GM23338 (cell line): ENCODE results near the gene CD2AP. TPM values are rescaled to one million over a fixed set of nuclear protein-coding genes. Genes with fewer than 3 reads are reported as not detected.

Experiments used
- ATAC-seq: fragments of 200-7000 bp; cut with Tn5 transposase; 3 replicates; pipeline ENCODE4 v1.9.1; 2020
- DNase-seq: peaks from one replicate; pipeline ENCODE4 v3.0.0-alpha.2; 2015; ENCODE audit warnings: low spot score
- H2AFZ ChIP-seq: fragments of 200-600 bp; sonication (generic); 2 replicates; pipeline ENCODE4 v1.8.0; 2016; ENCODE audit warnings: antibody characterized with exemption, mild to moderate bottlenecking, moderate library complexity
- H3F3A ChIP-seq: fragments of 200-600 bp; sonication (generic); replicated peaks from 2 replicates; pipeline ENCODE4 v1.8.0; 2017; ENCODE audit warnings: antibody characterized with exemption, mixed run types, low read depth
- H3K27ac ChIP-seq: fragments of 200-600 bp; sonication (generic); 2 replicates; pipeline ENCODE4 v1.6.1; 2016; ENCODE audit warnings: low read depth
- H3K27me3 ChIP-seq: fragments of 200-600 bp; sonication (generic); 2 replicates; pipeline ENCODE4 v1.8.0; 2016; ENCODE audit warnings: mild to moderate bottlenecking, mixed run types, moderate library complexity; ENCODE audit not compliant: insufficient read depth
- H3K36me3 ChIP-seq: fragments of 200-600 bp; sonication (generic); 2 replicates; pipeline ENCODE4 v1.8.0; 2016; ENCODE audit warnings: mild to moderate bottlenecking; ENCODE audit not compliant: insufficient read depth
- H3K4me1 ChIP-seq: fragments of 200-600 bp; sonication (generic); 2 replicates; pipeline ENCODE4 v1.8.0; 2016; ENCODE audit warnings: mild to moderate bottlenecking, moderate library complexity; ENCODE audit not compliant: insufficient read depth
- H3K4me2 ChIP-seq: fragments of 200-600 bp; sonication (generic); 2 replicates; pipeline ENCODE4 v1.7.1; 2017; ENCODE audit warnings: mixed run types
- H3K4me3 ChIP-seq: fragments of 200-600 bp; sonication (generic); 2 replicates; pipeline ENCODE4 v1.6.1; 2016; ENCODE audit warnings: mixed run types
- H3K79me2 ChIP-seq: fragments of 200-600 bp; sonication (generic); replicated peaks from 2 replicates; pipeline ENCODE4 v1.8.0; 2017; ENCODE audit warnings: mild to moderate bottlenecking; ENCODE audit not compliant: insufficient read depth
- H3K9me2 ChIP-seq: fragments of 200-600 bp; sonication (generic); 2 replicates; pipeline ENCODE4 v1.8.0; 2017; ENCODE audit not compliant: insufficient read depth
- H4K20me1 ChIP-seq: fragments of 200-600 bp; sonication (generic); replicated peaks from 2 replicates; pipeline ENCODE4 v1.8.0; 2017; ENCODE audit warnings: mild to moderate bottlenecking; ENCODE audit not compliant: insufficient read depth
- H3K27ac Mint-ChIP-seq: 2 replicates; pipeline ENCODE4 v1.8.0; 2020; ENCODE audit warnings: inconsistent platforms, mild to moderate bottlenecking, moderate library complexity, mixed read lengths
- H3K27me3 Mint-ChIP-seq: 3 replicates; pipeline ENCODE4 v1.8.0; 2022; ENCODE audit warnings: low read depth, mild to moderate bottlenecking, moderate library complexity, mixed read lengths, inconsistent platforms; ENCODE audit not compliant: insufficient read depth, poor library complexity
- H3K36me3 Mint-ChIP-seq: 3 replicates; pipeline ENCODE4 v1.8.0; 2021; ENCODE audit warnings: low read depth, mild to moderate bottlenecking, inconsistent platforms, moderate library complexity, mixed read lengths
- H3K4me1 Mint-ChIP-seq: 3 replicates; pipeline ENCODE4 v1.8.0; 2020; ENCODE audit warnings: mild to moderate bottlenecking, inconsistent platforms, mixed read lengths
- H3K4me3 Mint-ChIP-seq: 3 replicates; pipeline ENCODE4 v1.8.0; 2021; ENCODE audit warnings: moderate library complexity, mild to moderate bottlenecking, inconsistent platforms, mixed read lengths
- H3K9me3 Mint-ChIP-seq: 3 replicates; pipeline ENCODE4 v1.8.0; 2020; ENCODE audit warnings: moderate library complexity, mild to moderate bottlenecking, inconsistent platforms, mixed read lengths
- EZH2 ChIP-seq: fragments of 200-600 bp; sonication (generic); IDR thresholded peaks from one replicate; pipeline ENCODE4 v1.8.0; 2017; ENCODE audit warnings: antibody characterized with exemption, mild to moderate bottlenecking, low read depth; ENCODE audit not compliant: unreplicated experiment
- EZH2phosphoT487 ChIP-seq: fragments of 200-600 bp; sonication (generic); IDR thresholded peaks from one replicate; pipeline ENCODE4 v1.8.1; 2018; ENCODE audit warnings: antibody characterized with exemption; ENCODE audit not compliant: unreplicated experiment
- JUNB ChIP-seq: IDR thresholded peaks from one replicate; pipeline ENCODE4 v1.6.1; 2016; ENCODE audit warnings: antibody characterized with exemption; ENCODE audit not compliant: unreplicated experiment
- NANOG ChIP-seq: IDR thresholded peaks from 2 replicates; pipeline ENCODE4 v1.6.1; 2016; ENCODE audit warnings: antibody characterized with exemption, borderline replicate concordance
- POLR2AphosphoS5 ChIP-seq: IDR thresholded peaks from 2 replicates; pipeline ENCODE4 v1.6.1; 2016; ENCODE audit warnings: antibody characterized with exemption, low read depth
- STAT1 ChIP-seq: IDR thresholded peaks from one replicate; pipeline ENCODE4 v1.6.1; 2016; ENCODE audit warnings: antibody characterized with exemption; ENCODE audit not compliant: unreplicated experiment
- ZNF114 ChIP-seq: fragments of 250-450 bp; sonication (Bioruptor Pico); IDR thresholded peaks from 2 replicates; pipeline ENCODE4 v1.5.0; 2020; ENCODE audit warnings: mild to moderate bottlenecking, moderate library complexity
- ZNF331 ChIP-seq: fragments of 250-450 bp; sonication (Bioruptor Pico); IDR thresholded peaks from 2 replicates; pipeline ENCODE4 v1.5.0; 2020; ENCODE audit warnings: low read depth, mild to moderate bottlenecking, moderate library complexity
- polyA plus RNA-seq: library from polyadenylated mRNA; unstranded; fragments of >200 nt; fragmentation: Nextera tagmentation; extraction: Ambion mirVana; gene quantifications from 2 replicates; pipeline ENCODE4 v1.2.1, GENCODE V29; 2016
- total RNA-seq: library from RNA; depleted of rRNA; stranded (reverse); fragments of >200 nt; shearing (Covaris generic); gene quantifications from 2 replicates; pipeline ENCODE4 v1.2.3, GENCODE V29; 2014
- TF ChIP-seq, protein P1 (sequence below): IDR thresholded peaks from one replicate; pipeline ENCODE4 v1.6.1; 2018; ENCODE audit warnings: antibody characterized with exemption; ENCODE audit not compliant: unreplicated experiment
- TF ChIP-seq, protein P2 (sequence below): IDR thresholded peaks from 2 replicates; pipeline ENCODE4 v1.6.1; 2016; ENCODE audit warnings: antibody characterized with exemption
- TF ChIP-seq, protein P3 (sequence below), 2 experiments: fragments of 200-600 bp in 1 of 2; sonication (generic) in 1 of 2; conservative IDR thresholded peaks; 2 replicates each; pipeline versions ENCODE4 v1.5.1 to v1.6.1; 2016 to 2017; ENCODE audit warnings: antibody characterized with exemption in 2 of 2, low read depth in 2 of 2, mild to moderate bottlenecking in 2 of 2, moderate library complexity in 1 of 2
- TF ChIP-seq, protein P4 (sequence below): fragments of 250-450 bp; sonication (Bioruptor Pico); IDR thresholded peaks from 2 replicates; pipeline ENCODE4 v1.5.0; 2020; ENCODE audit warnings: mild to moderate bottlenecking, moderate library complexity

CD2AP gene
- total and polyA plus RNA-seq, 2 experiments from 2014 or later: 38.0 to 93.2 TPM

DNA sequence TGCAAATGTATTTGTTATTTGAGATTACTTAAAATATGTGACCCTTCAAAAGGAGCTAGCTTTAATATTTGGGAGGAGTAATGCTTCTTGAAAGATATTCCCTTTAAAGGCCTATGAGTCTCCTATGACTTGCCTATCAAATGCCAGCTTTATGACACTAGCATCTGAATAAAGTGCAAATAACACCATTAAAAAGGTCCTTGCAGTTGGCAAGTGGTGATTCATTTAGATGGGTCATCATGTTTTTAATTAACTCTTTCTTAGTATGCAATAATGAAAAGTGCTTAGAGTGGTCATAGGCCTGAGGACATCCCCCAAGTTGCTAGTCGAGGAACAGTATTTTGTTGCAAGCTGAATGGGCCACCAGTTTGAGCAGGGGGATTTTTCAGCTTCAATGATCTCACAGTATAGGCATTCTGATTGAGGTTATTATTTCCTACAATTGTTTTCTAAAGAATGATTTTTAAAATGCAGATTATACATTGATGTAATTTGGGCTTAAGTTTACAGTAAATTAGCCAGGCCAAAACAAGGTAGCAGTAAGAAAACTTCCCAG is 3.7 kb upstream of the CD2AP start:
- TF ChIP-seq NANOG (no peak), EZH2 (no peak), EZH2phosphoT487 (no peak), ZNF114 (CRISPR knock-in tag) (no peak), JUNB (no peak), ZNF331 (no peak), STAT1 (no peak), POLR2AphosphoS5 (no peak)
- TF ChIP-seq, protein P1, sequence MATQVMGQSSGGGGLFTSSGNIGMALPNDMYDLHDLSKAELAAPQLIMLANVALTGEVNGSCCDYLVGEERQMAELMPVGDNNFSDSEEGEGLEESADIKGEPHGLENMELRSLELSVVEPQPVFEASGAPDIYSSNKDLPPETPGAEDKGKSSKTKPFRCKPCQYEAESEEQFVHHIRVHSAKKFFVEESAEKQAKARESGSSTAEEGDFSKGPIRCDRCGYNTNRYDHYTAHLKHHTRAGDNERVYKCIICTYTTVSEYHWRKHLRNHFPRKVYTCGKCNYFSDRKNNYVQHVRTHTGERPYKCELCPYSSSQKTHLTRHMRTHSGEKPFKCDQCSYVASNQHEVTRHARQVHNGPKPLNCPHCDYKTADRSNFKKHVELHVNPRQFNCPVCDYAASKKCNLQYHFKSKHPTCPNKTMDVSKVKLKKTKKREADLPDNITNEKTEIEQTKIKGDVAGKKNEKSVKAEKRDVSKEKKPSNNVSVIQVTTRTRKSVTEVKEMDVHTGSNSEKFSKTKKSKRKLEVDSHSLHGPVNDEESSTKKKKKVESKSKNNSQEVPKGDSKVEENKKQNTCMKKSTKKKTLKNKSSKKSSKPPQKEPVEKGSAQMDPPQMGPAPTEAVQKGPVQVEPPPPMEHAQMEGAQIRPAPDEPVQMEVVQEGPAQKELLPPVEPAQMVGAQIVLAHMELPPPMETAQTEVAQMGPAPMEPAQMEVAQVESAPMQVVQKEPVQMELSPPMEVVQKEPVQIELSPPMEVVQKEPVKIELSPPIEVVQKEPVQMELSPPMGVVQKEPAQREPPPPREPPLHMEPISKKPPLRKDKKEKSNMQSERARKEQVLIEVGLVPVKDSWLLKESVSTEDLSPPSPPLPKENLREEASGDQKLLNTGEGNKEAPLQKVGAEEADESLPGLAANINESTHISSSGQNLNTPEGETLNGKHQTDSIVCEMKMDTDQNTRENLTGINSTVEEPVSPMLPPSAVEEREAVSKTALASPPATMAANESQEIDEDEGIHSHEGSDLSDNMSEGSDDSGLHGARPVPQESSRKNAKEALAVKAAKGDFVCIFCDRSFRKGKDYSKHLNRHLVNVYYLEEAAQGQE: no peak
- TF ChIP-seq, protein P2, sequence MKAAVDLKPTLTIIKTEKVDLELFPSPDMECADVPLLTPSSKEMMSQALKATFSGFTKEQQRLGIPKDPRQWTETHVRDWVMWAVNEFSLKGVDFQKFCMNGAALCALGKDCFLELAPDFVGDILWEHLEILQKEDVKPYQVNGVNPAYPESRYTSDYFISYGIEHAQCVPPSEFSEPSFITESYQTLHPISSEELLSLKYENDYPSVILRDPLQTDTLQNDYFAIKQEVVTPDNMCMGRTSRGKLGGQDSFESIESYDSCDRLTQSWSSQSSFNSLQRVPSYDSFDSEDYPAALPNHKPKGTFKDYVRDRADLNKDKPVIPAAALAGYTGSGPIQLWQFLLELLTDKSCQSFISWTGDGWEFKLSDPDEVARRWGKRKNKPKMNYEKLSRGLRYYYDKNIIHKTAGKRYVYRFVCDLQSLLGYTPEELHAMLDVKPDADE: no peak
- TF ChIP-seq, protein P3, sequence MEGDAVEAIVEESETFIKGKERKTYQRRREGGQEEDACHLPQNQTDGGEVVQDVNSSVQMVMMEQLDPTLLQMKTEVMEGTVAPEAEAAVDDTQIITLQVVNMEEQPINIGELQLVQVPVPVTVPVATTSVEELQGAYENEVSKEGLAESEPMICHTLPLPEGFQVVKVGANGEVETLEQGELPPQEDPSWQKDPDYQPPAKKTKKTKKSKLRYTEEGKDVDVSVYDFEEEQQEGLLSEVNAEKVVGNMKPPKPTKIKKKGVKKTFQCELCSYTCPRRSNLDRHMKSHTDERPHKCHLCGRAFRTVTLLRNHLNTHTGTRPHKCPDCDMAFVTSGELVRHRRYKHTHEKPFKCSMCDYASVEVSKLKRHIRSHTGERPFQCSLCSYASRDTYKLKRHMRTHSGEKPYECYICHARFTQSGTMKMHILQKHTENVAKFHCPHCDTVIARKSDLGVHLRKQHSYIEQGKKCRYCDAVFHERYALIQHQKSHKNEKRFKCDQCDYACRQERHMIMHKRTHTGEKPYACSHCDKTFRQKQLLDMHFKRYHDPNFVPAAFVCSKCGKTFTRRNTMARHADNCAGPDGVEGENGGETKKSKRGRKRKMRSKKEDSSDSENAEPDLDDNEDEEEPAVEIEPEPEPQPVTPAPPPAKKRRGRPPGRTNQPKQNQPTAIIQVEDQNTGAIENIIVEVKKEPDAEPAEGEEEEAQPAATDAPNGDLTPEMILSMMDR (conservative IDR thresholded peaks at IDR 0.05; ENCODE audit: low read depth in 2 of 2): no peak
- TF ChIP-seq, protein P4, sequence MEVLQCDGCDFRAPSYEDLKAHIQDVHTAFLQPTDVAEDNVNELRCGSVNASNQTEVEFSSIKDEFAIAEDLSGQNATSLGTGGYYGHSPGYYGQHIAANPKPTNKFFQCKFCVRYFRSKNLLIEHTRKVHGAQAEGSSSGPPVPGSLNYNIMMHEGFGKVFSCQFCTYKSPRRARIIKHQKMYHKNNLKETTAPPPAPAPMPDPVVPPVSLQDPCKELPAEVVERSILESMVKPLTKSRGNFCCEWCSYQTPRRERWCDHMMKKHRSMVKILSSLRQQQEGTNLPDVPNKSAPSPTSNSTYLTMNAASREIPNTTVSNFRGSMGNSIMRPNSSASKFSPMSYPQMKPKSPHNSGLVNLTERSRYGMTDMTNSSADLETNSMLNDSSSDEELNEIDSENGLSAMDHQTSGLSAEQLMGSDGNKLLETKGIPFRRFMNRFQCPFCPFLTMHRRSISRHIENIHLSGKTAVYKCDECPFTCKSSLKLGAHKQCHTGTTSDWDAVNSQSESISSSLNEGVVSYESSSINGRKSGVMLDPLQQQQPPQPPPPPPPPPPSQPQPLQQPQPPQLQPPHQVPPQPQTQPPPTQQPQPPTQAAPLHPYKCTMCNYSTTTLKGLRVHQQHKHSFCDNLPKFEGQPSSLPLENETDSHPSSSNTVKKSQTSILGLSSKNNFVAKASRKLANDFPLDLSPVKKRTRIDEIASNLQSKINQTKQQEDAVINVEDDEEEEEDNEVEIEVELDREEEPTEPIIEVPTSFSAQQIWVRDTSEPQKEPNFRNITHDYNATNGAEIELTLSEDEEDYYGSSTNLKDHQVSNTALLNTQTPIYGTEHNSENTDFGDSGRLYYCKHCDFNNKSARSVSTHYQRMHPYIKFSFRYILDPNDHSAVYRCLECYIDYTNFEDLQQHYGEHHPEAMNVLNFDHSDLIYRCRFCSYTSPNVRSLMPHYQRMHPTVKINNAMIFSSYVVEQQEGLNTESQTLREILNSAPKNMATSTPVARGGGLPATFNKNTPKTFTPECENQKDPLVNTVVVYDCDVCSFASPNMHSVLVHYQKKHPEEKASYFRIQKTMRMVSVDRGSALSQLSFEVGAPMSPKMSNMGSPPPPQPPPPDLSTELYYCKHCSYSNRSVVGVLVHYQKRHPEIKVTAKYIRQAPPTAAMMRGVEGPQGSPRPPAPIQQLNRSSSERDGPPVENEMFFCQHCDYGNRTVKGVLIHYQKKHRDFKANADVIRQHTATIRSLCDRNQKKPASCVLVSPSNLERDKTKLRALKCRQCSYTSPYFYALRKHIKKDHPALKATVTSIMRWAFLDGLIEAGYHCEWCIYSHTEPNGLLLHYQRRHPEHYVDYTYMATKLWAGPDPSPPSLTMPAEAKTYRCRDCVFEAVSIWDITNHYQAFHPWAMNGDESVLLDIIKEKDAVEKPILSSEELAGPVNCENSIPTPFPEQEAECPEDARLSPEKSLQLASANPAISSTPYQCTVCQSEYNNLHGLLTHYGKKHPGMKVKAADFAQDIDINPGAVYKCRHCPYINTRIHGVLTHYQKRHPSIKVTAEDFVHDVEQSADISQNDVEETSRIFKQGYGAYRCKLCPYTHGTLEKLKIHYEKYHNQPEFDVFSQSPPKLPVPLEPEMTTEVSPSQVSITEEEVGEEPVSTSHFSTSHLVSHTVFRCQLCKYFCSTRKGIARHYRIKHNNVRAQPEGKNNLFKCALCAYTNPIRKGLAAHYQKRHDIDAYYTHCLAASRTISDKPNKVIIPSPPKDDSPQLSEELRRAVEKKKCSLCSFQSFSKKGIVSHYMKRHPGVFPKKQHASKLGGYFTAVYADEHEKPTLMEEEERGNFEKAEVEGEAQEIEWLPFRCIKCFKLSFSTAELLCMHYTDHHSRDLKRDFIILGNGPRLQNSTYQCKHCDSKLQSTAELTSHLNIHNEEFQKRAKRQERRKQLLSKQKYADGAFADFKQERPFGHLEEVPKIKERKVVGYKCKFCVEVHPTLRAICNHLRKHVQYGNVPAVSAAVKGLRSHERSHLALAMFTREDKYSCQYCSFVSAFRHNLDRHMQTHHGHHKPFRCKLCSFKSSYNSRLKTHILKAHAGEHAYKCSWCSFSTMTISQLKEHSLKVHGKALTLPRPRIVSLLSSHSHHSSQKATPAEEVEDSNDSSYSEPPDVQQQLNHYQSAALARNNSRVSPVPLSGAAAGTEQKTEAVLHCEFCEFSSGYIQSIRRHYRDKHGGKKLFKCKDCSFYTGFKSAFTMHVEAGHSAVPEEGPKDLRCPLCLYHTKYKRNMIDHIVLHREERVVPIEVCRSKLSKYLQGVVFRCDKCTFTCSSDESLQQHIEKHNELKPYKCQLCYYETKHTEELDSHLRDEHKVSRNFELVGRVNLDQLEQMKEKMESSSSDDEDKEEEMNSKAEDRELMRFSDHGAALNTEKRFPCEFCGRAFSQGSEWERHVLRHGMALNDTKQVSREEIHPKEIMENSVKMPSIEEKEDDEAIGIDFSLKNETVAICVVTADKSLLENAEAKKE (CRISPR knock-in tag): no peak
- ATAC-seq (no peak), DNase-seq (no peak)
- peaks cover 8% of the 10 kb centered on the region for H3K79me2 ChIP-seq
- H3K36me3 Mint-ChIP-seq: peaks cover 2% of the 10 kb centered on the region; the same call in 1 of the 3 replicates
- H3K27me3 Mint-ChIP-seq: peaks cover 6% of the 10 kb centered on the region
- no peak overlapping the region for H3K27ac Mint-ChIP-seq
- no peak overlapping the region for H2AFZ ChIP-seq
- H3K27me3 ChIP-seq: no peaks in the 10 kb centered on the region
- no peak overlapping the region for H3K27ac ChIP-seq
- no peak overlapping the region for H3K4me3 ChIP-seq
- H3K4me1 Mint-ChIP-seq: peaks cover 15% of the 10 kb centered on the region
- H3K9me2 ChIP-seq: no peaks in the 10 kb centered on the region
- H3K36me3 ChIP-seq: no peaks in the 10 kb centered on the region
- peaks cover 13% of the 10 kb centered on the region for H3K4me1 ChIP-seq
- peaks cover 5% of the 10 kb centered on the region for H3F3A ChIP-seq
- no peak overlapping the region for H3K4me2 ChIP-seq
- H3K9me3 Mint-ChIP-seq: no peaks in the 10 kb centered on the region; the same call in 2 of the 3 replicates
- H3K4me3 Mint-ChIP-seq: no peak overlapping the region
- no peaks in the 10 kb centered on the region for H4K20me1 ChIP-seq
